ENCODE results near the gene TBC1D16. TPM values are rescaled to one million over a fixed set of nuclear protein-coding genes. Genes with fewer than 3 reads are reported as not detected.
A peak's percentile ranks its signal among the peaks of the same experiment; 100 is the strongest.
"Not testable (repeated sequence)": the region's sequence is repeated elsewhere in the genome, so short reads cannot be mapped to it uniquely, and the experiment has no call there.

The TBC1D16 gene
- total RNA-seq, 1 donor from 2014 or later, result 197 TPM

- peaks cover 11% of the 10 kb centered on the region for H3K27me3 Mint-ChIP-seq (ENCODE audit: unreplicated experiment)
- DNase-seq, result no peak
- no peaks in the 10 kb centered on the region for H3K9me3 Mint-ChIP-seq (ENCODE audit: unreplicated experiment)
- no peak overlapping the region for H3K27ac Mint-ChIP-seq (ENCODE audit: unreplicated experiment)
- peaks cover 27% of the 10 kb centered on the region for H3K4me1 Mint-ChIP-seq (ENCODE audit: low read depth, unreplicated experiment)
- peaks cover 7% of the 10 kb centered on the region for H3K36me3 Mint-ChIP-seq (ENCODE audit: unreplicated experiment)
- TF ChIP-seq CTCF (IDR thresholded peaks at IDR 0.05; ENCODE audit: partially characterized antibody, unreplicated experiment), result no peak
- no peak overlapping the region for H3K4me3 Mint-ChIP-seq (ENCODE audit: unreplicated experiment)
These were observed 40.0 kb downstream of the TBC1D16 start for GRCh38 chr17:79995696-79996095.

DNA sequence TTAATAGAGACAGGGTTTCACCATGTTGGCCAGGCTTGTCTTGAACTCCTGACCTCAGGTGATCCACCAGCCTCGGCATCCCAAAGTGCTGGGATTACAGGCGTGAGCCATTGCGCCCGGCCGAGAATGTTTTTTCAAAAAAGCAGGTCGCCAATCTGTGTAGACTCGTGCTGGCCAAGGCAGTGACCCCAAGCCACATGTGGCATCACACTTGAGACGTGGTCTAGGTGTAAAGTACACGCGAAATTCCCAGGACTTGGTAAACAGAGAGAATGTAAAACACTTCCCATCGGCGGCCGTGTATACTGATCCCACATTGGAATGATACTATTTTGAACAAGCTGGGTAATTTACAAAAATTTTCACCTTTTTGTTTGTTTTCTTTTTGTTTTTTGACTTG, 41.1 kb downstream of the TBC1D16 start:
- H3K36me3 Mint-ChIP-seq (ENCODE audit: unreplicated experiment), result peaks cover 5% of the 10 kb centered on the region
- peaks cover 31% of the 10 kb centered on the region for H3K4me1 Mint-ChIP-seq (ENCODE audit: low read depth, unreplicated experiment)
- H3K27me3 Mint-ChIP-seq (ENCODE audit: unreplicated experiment), result peaks cover 11% of the 10 kb centered on the region
- H3K4me3 Mint-ChIP-seq (ENCODE audit: unreplicated experiment), result no peak overlapping the region
- peak overlapping the region; percentile 17 for H3K27ac Mint-ChIP-seq (ENCODE audit: unreplicated experiment)
- no peak for DNase-seq
- TF ChIP-seq CTCF (IDR thresholded peaks at IDR 0.05; ENCODE audit: partially characterized antibody, unreplicated experiment), result no peak
- H3K9me3 Mint-ChIP-seq (ENCODE audit: unreplicated experiment), result peaks cover 2% of the 10 kb centered on the region

DNA sequence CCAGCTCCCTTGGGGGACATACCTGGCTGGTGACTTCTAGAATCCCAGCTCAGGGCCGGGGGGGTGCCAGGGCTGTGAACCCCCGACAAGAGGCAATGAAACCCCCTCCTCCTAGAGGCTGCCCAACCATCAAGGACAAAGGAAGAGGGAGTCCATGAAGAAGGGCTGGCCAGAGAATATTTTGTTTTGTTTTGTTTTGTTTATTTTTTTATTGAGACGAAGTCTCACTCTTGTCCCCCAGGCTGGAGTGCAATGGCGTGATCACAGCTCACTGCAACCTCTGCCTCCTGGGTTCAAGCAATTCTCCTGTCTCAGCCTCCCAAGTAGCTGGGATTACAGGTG, 41.5 kb downstream of the TBC1D16 start:
- not testable (repeated sequence) for DNase-seq; H3K9me3 Mint-ChIP-seq (ENCODE audit: unreplicated experiment); H3K36me3 Mint-ChIP-seq (ENCODE audit: unreplicated experiment)
- Mint-ChIP-seq H3K4me1 (ENCODE audit: low read depth, unreplicated experiment) (peaks cover 35% of the 10 kb centered on the region), H3K27me3 (ENCODE audit: unreplicated experiment) (peaks cover 11% of the 10 kb centered on the region), H3K27ac (ENCODE audit: unreplicated experiment) (peak overlapping the region; percentile 96), H3K4me3 (ENCODE audit: unreplicated experiment) (peak overlapping the region; percentile 79)

DNA sequence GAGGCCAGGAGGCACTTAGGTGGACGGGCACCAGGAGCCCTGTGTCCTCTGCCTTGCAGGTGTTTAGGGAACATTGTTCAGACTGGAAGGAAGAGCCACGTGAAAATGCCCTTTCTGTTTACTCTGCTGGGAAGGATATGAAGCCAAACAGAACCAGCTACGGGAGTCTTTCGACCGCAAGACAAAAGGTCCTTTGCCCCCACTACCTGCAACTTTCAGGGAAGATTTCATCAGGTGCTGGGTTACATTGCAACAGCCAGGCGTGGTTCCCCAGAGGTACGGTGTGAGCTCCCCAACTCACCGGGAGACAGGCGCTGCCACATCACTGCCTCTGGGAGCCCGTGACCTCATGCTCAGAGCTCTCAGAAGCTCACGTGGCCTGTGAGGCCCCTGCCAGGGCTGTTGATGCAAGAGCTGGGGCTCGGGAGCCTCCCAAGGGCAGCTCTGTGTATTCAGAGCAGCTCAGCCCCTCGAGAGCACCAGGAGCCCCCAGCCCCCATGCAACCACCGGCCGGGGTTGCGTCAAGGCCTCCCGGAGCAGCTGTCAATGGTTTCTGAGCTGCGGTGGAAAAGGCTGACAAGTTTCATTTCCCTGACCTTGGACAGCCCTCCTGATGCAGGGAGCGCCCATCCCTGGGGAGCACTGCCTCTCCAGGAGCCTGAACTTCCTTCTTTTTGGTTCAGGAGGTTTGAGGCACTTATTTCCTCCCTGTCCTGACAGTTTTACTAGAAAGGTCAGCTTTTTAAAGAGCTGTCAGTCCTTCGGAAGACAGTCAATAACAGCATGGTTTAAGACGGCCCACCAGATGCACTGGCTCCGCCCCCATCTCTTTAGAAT, 42.1 kb downstream of the TBC1D16 start:
- H3K4me1 Mint-ChIP-seq (ENCODE audit: low read depth, unreplicated experiment), result peaks cover 35% of the 10 kb centered on the region
- H3K36me3 Mint-ChIP-seq (ENCODE audit: unreplicated experiment), result peaks cover 5% of the 10 kb centered on the region
- peak overlapping the region; percentile 96 for H3K27ac Mint-ChIP-seq (ENCODE audit: unreplicated experiment)
- peak overlapping the region; percentile 79 for H3K4me3 Mint-ChIP-seq (ENCODE audit: unreplicated experiment)
- DNase-seq, result peak; percentile 81
- H3K9me3 Mint-ChIP-seq (ENCODE audit: unreplicated experiment), result peaks cover 4% of the 10 kb centered on the region
- no peak for TF ChIP-seq CTCF (IDR thresholded peaks at IDR 0.05; ENCODE audit: partially characterized antibody, unreplicated experiment)
- H3K27me3 Mint-ChIP-seq (ENCODE audit: unreplicated experiment), result peaks cover 13% of the 10 kb centered on the region

- Mint-ChIP-seq H3K27me3 (ENCODE audit: unreplicated experiment) (peaks cover 10% of the 10 kb centered on the region), H3K27ac (ENCODE audit: unreplicated experiment) (peak overlapping the region; percentile 96), H3K4me3 (ENCODE audit: unreplicated experiment) (peak overlapping the region; percentile 83), H3K4me1 (ENCODE audit: low read depth, unreplicated experiment) (peaks cover 39% of the 10 kb centered on the region), H3K36me3 (ENCODE audit: unreplicated experiment) (peaks cover 5% of the 10 kb centered on the region), H3K9me3 (ENCODE audit: unreplicated experiment) (peaks cover 4% of the 10 kb centered on the region)
- no peak for DNase-seq
- TF ChIP-seq CTCF (IDR thresholded peaks at IDR 0.05; ENCODE audit: partially characterized antibody, unreplicated experiment), result no peak
These were observed 42.9 kb downstream of the TBC1D16 start for GRCh38 chr17:79992649-79993389.

Measured in glutamatergic neuron (in vitro differentiated cells).